ENCODE results near the gene SIGLEC8.

The SIGLEC8 gene

GRCh38 chr19:51410950-51411748 is 47.1 kb downstream of the SIGLEC8 start:
- H3K27ac ChIP-seq, result no peak overlapping the region
- TF ChIP-seq CTCF (IDR thresholded peaks at IDR 0.05) (no peak), ZFX (IDR thresholded peaks at IDR 0.05; ENCODE audit: borderline replicate concordance) (no peak)

- no peak overlapping the region for H3K27ac ChIP-seq
- TF ChIP-seq ZFX (IDR thresholded peaks at IDR 0.05; ENCODE audit: borderline replicate concordance) (no peak), CTCF (IDR thresholded peaks at IDR 0.05) (peak; percentile 38)
Observed at GRCh38 chr19:51407511-51408131, 50.6 kb downstream of the SIGLEC8 start.

GRCh38 chr19:51402117-51402516 is 56.1 kb downstream of the SIGLEC8 start:
- TF ChIP-seq CTCF (IDR thresholded peaks at IDR 0.05) (no peak), ZFX (IDR thresholded peaks at IDR 0.05; ENCODE audit: borderline replicate concordance) (no peak)
- H3K27ac ChIP-seq, result no peak overlapping the region

Measured in 22Rv1 (cell line).